Endometrium (tissue), 2 donors: ENCODE data around the gene EPHB2.

Experiments
- FAIRE-seq: peaks from 2 replicates; lab custom pipeline; 2012; peaks lifted over from hg19 to GRCh38; lab: Jason Lieb, UNC
- donor health status: control.
- donor health status: control.

The EPHB2 gene

DNA sequence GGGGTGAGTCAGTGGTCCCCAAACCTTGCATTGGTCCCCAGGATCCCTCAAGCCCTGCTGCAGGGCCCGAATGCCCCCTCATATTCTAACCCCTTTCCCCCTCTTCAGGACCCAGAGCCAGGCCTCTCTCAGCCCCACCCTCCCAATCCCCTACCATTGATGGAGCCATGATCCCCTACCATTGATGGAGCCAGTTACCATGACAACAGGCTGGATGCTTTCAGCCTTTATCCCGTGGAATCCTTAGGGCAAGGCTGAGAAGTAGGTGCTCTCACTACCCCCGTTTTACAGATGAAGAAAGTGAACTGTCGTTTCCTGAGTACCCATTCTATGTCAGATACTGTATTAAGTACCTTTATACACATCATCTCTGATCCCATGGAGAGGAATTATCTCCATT lies 70.8 kb downstream of the EPHB2 start:
- FAIRE-seq = no peak

GRCh38 chr1:22782406-22782805 lies 71.8 kb downstream of the EPHB2 start:
- no peak for FAIRE-seq

- FAIRE-seq = no peak
Observed at GRCh38 chr1:22784317-22784716, 73.7 kb downstream of the EPHB2 start.

GRCh38 chr1:22784737-22785136 lies 74.1 kb downstream of the EPHB2 start:
- no peak for FAIRE-seq

GRCh38 chr1:22786101-22786500 lies 75.5 kb downstream of the EPHB2 start:
- no peak for FAIRE-seq

- FAIRE-seq = no peak
Observed at GRCh38 chr1:22786719-22787489, 76.3 kb downstream of the EPHB2 start.

DNA sequence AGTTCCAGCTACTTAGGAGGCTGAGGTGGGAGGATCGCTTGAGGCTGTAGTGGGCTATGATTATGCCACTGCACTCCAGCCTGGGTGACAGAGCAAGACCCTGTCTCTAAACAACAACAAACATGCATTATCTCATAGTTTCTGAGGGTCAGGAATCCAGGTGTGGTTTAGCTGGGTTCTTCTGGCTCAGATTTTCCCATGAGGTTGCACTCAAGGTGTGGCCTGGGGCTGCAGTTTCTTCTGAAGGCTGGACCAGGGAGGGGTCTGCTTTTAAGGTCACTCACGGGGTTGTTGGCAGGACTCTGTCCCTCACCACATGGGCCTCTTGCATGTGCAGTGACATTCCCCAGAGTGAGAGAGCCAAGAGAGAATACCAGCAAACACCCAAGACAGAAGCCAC lies 77.0 kb downstream of the EPHB2 start:
- no peak for FAIRE-seq

DNA sequence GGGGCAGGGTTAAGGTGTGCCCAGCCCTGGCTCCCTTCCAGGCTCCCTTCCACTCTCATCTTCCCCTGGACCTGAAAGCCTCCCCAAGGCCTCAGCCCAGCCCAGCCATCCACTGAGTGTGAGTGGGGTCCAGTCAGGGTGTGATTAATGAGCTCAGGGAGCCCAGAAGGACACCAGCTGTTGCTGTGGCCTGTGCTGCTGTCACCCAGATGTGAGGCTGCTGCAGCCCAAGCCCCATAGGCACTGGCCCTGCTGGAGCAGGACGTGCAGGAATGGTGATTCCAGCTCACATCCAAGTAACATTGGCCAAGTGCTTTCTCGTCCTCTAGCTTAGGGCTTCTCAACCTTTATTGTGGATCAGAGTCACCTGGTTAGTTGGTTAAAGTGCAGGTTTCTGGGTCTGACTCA lies 77.6 kb downstream of the EPHB2 start:
- FAIRE-seq = no peak

DNA sequence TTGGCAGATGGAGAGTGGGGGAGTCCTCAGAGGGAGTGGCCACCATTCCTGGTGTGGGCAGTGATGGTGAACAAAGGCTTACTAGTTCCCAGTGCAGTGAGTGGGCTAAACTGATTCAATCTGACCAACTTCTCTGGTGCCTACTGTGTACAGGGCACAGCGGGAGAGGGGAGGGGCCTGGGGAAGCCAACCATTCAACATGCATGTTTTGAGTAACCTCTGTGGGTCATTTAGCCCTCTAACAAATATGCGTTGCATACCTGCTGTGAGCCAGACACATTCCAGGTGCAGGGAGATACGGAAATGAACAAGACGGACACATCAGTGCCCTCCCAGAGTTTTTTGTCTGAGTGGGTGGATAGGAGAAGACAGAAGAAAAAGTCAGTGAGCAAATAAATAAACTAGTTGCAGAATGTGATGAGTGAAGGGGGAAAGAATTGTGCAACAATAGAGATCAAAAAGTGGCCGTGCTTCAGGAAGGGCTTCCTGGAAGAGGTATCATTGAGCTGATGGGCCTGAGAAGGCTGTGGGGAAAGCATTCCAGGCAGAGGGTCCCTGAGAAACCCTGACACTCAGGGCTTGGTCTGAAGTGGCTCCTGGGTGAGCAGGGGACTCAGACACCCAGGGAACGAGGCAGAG lies 78.8 kb downstream of the EPHB2 start:
- no peak for FAIRE-seq

DNA sequence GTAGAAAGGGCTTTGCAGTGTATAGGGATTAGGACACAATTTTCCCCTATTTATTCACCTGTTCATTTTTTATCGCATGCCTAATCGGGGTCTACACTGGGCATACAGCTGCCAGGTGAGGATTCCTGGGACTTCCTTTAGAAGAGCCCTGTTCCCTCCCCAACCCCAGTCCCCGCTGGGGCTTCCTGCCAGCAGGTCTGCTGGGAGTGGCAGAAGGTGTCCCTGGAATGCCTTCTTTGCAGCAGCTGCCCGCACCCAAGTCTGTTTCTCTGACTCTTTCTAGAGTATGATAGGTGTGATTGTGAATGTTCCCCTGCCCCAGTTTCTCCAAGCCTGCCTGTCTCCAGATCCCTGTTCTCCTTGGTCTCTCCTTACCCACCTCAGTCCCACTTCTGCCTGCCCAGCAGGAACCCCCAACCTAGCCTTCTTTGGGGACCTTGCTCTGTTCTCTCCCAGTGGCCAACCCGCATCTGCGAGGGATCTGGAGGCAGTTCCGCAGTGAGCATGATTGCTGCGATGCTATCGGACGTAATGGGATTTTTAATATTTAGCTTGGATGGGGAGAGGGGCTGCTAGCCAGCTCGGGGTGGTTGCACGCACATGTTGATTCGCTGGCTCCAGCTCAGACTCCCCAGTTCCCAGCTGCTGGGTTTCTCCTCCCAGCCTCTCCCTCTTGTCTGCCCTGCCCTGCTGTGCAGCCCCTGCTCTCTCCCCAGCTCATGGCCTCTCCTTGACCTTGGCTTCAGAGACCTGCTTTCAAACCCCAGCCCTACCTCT lies 79.8 kb downstream of the EPHB2 start:
- no peak for FAIRE-seq

GRCh38 chr1:22791831-22792347 lies 81.2 kb downstream of the EPHB2 start:
- FAIRE-seq = no peak

DNA sequence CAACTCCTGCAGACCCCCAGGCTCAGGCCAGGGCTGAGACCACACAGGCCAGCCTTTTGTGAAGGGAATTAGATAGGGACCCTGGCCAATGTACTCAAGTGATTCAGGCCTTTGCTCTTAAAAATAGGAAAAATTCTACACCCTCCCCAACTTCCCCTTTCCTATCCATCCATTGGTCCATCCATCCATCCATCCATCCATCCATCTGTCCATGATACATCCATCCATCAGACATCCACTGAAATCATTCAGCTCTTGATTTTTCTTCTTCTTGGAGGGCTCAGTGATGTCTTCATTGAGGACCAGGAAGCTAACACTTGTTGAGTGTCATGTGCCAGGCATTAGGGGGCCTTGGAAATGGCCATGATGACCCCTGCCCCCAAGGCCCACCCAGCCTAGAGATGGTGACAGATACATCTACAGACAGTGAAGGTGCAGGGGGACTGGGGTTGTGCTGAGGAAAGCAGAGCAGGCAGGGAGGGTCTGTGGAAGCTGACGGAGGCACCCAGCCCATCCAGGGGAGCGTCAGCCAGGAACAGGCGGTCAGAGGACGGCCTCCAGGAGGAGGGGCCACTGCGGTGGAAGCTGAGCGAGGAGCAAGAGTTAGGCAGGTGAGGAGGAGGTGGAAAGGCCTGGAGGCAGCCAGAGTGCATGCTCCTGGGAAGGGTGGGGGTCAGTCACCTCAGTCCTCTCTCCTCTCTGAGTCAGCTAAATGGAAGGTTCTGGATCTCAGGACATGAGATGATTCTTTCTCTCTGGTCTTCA lies 81.9 kb downstream of the EPHB2 start:
- no peak for FAIRE-seq

- no peak for FAIRE-seq
Observed at GRCh38 chr1:22793647-22794046, 83.0 kb downstream of the EPHB2 start.

GRCh38 chr1:22794647-22795365 lies 84.2 kb downstream of the EPHB2 start:
- no peak for FAIRE-seq

DNA sequence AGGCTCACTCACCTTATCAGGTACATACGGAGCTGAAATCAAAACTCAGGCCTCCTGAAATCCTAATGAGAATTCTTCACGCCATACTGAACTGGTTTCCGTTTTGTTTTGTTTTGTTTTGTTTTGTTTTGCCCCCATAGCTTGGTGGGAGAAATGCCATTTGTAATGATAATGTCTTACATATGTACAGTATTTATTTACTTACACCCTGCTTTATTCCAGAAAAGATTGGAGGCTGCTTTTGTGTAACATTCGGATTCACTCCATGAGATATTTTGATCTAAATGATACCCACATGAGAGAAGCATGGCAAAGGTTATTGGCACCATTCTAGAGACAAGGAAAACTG lies 84.7 kb downstream of the EPHB2 start:
- no peak for FAIRE-seq

- FAIRE-seq = no peak
Observed at GRCh38 chr1:22796642-22797041, 86.0 kb downstream of the EPHB2 start.

DNA sequence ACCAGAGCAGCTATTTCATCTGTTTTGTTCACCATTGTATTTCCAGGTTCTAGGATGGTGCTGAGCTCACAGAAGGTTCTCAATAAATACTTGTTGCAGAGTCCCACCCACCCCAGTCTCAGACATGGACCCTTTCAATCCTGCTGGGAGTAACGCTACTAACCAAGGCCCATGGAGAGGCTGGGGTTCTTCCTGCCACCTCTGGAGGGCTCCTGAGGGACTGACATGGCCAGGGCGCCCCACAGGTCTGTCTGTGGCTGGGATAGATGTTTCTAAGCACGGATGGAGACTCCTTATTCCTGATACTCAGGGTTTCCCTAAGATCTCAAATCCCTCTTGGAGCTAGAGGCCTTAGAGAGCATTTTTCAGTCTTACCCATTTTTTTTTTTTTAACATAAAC lies 87.4 kb downstream of the EPHB2 start:
- no peak for FAIRE-seq

- FAIRE-seq = no peak
Observed at GRCh38 chr1:22799971-22800370, 89.3 kb downstream of the EPHB2 start.

- no peak for FAIRE-seq
Observed at GRCh38 chr1:22800629-22801028, 90.0 kb downstream of the EPHB2 start.

GRCh38 chr1:22801347-22801746 lies 90.7 kb downstream of the EPHB2 start:
- no peak for FAIRE-seq

DNA sequence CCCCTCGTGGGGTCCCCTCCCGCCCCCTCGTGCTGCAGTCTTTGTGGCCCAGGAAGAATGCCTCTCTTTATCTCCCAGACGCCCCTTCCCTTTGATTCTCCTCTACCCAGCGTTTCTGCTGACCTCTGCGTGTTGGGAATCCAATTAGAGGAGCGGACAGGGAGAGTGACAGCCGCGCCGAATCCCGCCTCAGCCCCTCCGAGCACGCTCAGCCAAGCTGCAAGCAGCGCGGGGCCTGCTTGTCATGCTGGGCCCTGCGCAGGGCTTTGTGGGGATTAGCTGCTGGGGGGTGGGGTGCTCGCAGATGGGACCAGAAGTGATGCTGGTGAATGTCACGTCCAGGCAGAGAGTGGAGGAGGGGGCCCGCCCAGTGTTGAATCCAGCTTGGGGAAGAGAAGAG lies 91.1 kb downstream of the EPHB2 start:
- FAIRE-seq = no peak

DNA sequence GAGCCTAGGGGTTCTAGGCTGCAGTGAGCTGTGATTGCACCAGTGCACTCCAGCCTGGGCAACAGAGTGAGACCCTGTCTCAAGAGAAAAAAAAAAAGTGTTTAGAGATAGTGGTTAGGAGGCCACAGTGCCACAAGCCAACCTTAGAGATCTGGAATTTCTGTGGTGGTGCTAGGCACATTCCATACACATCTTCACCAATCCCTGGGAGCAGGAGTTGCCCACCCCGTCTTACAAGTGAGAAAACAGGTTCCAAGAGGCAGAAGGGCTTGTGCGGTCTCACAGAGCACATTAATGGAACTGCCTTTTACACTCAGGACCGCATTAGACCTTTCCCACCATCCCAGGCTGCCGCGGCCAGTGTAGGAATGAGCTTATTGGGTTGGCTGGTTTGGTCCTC lies 93.2 kb downstream of the EPHB2 start:
- no peak for FAIRE-seq
